Stomach (tissue), 4 donors: Measurements from ENCODE around the gene PEPD.

Experiments used
- CTCF ChIP-seq, 7 experiments: fragments of 450-650 bp in 4 of 7; fragments of 200-600 bp in 3 of 7; sonication (generic) in 3 of 7; IDR thresholded peaks; one replicate each; pipeline ENCODE4 v1.5.1; 2016 to 2019; ENCODE audit warnings: antibody characterized with exemption in 7 of 7, control low read depth in 2 of 7, mild to moderate bottlenecking in 1 of 7
- POLR2A ChIP-seq, 4 donors: fragments of 450-650 bp; IDR thresholded peaks; one replicate each; pipeline ENCODE4 v1.6.1; 2016; ENCODE audit warnings: antibody characterized with exemption in 4 of 4, control low read depth in 2 of 4, mild to moderate bottlenecking in 1 of 4, moderate library complexity in 1 of 4
- POLR2AphosphoS5 ChIP-seq, 3 donors: sonication (generic); formaldehyde crosslinking; IDR thresholded peaks; one replicate each; pipeline ENCODE4 v1.6.1; 2016; ENCODE audit warnings: antibody characterized with exemption in 3 of 3

- TF ChIP-seq POLR2A (IDR thresholded peaks at IDR 0.05) (no peak), CTCF (IDR thresholded peaks at IDR 0.05) (no peak), POLR2AphosphoS5 (IDR thresholded peaks at IDR 0.05) (no peak)
Observed at GRCh38 chr19:33344573-33344925, 177.0 kb downstream of the PEPD start.
